DND-41 (cell line): ENCODE measurements around the gene MORN5.

Experiments
- ATAC-seq: fragments of 200-7000 bp; cut with Tn5 transposase; 3 replicates; pipeline ENCODE4 v1.9.1; 2021; ENCODE audit warnings: low read depth; ENCODE audit not compliant: insufficient read depth
- DNase-seq: peaks from one replicate; pipeline ENCODE4 v3.0.0-alpha.2; 2020
- H2AFZ ChIP-seq: 2 replicates; pipeline ENCODE4 v1.6.0; 2012; ENCODE audit warnings: low read depth, low read length
- H3K27ac ChIP-seq: 2 replicates; pipeline ENCODE4 v1.5.1; 2012; ENCODE audit warnings: low read length, inconsistent platforms
- H3K27me3 ChIP-seq: fragments of 200-600 bp; sonication (generic); 2 replicates; pipeline ENCODE4 v1.6.0; 2012; ENCODE audit warnings: low read length, mild to moderate bottlenecking, inconsistent platforms; ENCODE audit not compliant: insufficient read depth, poor library complexity
- H3K36me3 ChIP-seq: 2 replicates; pipeline ENCODE4 v1.5.1; 2012; ENCODE audit warnings: low read length, inconsistent platforms; ENCODE audit not compliant: insufficient read depth
- H3K4me1 ChIP-seq: 2 replicates; pipeline ENCODE4 v1.5.1; 2012; ENCODE audit warnings: mild to moderate bottlenecking, low read length; ENCODE audit not compliant: insufficient read depth
- H3K4me2 ChIP-seq: 2 replicates; pipeline ENCODE4 v1.6.0; 2012; ENCODE audit warnings: mild to moderate bottlenecking, moderate library complexity, low read length, inconsistent platforms; ENCODE audit not compliant: insufficient read depth
- H3K4me3 ChIP-seq, 2 experiments: fragments of 200-600 bp in 1 of 2; shearing (Covaris generic) in 1 of 2; 2 replicates each; pipeline ENCODE4 v1.5.1; 2012 to 2016; ENCODE audit warnings: inconsistent platforms in 2 of 2, low read length in 2 of 2, mild to moderate bottlenecking in 2 of 2, low read depth in 1 of 2, moderate library complexity in 1 of 2
- H3K79me2 ChIP-seq: 2 replicates; pipeline ENCODE4 v1.6.0; 2012; ENCODE audit warnings: low read length, inconsistent platforms; ENCODE audit not compliant: insufficient read depth
- H3K9ac ChIP-seq: 2 replicates; pipeline ENCODE4 v1.6.0; 2012; ENCODE audit warnings: low read depth, mild to moderate bottlenecking, inconsistent platforms, low read length, moderate library complexity
- H3K9me3 ChIP-seq: 2 replicates; pipeline ENCODE4 v1.5.1; 2012; ENCODE audit warnings: low read length, moderate library complexity, mild to moderate bottlenecking, inconsistent platforms; ENCODE audit not compliant: insufficient read depth, severe bottlenecking
- H4K20me1 ChIP-seq: 2 replicates; pipeline ENCODE4 v1.6.0; 2012; ENCODE audit warnings: low read length; ENCODE audit not compliant: insufficient read depth
- EZH2 ChIP-seq: IDR thresholded peaks from 3 replicates; pipeline ENCODE4 v1.6.1; 2012; ENCODE audit warnings: borderline replicate concordance, low read depth, mild to moderate bottlenecking, moderate library complexity, low read length, inconsistent platforms; ENCODE audit not compliant: severe bottlenecking
- TF ChIP-seq, protein P1 (sequence below): IDR thresholded peaks from 2 replicates; pipeline ENCODE4 v1.5.1; 2012; ENCODE audit warnings: borderline replicate concordance, low read length, moderate library complexity, mild to moderate bottlenecking; ENCODE audit not compliant: poor library complexity, severe bottlenecking; ENCODE audit errors: extremely low read depth

MORN5 gene

DNA sequence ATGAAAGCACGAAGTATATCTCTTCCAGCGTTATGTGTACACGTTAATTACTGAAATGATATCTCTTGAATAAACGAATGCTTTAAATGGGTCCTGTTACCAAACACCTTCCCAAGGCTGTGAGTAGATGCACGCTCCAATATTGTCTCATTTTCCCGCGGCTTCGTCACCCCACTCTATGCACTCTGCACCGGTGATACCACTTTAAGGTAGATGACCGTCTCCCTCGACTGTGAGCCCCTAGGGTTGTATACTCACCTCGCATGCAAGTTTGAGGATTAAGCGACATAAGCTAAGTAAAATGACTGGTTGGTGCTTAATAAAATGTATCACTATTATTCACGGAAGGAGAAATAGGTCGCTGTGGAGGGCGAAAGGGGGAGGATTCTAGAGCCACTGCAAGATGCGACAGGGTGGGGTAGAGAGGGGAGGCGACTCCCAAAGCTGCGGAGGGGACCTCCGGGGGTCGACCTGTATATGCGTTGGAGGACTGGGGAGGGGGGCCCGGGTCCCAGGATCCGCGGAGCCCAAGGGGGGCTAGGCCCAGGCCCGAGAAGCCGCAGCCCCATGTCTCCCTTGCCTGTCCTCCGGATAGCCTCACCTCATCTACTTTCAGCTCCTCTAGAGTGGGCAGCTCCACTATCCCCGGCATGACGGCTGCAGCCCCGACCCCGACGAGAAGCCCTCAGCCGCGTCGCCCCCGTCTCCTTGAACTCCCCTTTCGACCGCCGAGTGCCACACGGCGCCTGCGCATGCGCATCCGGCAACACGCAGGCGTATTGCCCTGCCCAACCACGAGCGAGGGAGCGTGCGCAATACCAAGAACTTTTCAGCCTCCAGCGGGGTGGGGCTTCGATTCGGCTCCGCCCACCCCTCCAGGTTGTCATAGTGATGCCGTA is at the start of gene MORN5, which contains the start of gene NDUFA8:
Gene MORN5, plus strand, starts transcription at position 883 of the 899 bp plus-strand sequence. CDS start 65 bp downstream, outside the sequence.
Gene NDUFA8, minus strand, starts transcription at position 754 of the 899 bp plus-strand sequence. Its CDS starts 102 bp downstream, at position 652.
- Histone ChIP-seq H3K4me1 (peaks cover 26% of the 10 kb centered on the region), H3K4me2 (peak within 1 kb of the TSS; percentile 83), H3K4me3 (peak within 1 kb of the TSS; percentile 51 to 79), H3K9me3 (peaks cover 5% of the 10 kb centered on the region), H3K79me2 (peaks cover 36% of the 10 kb centered on the region), H4K20me1 (no peaks in the 10 kb centered on the region; the same call in 1 of the 2 replicates), H3K9ac (peak within 1 kb of the TSS; percentile 83), H3K27me3 (no peaks in the 10 kb centered on the region), H3K36me3 (no peaks in the 10 kb centered on the region), H3K27ac (peak within 1 kb of the TSS; percentile 76), H2AFZ (peak within 1 kb of the TSS; percentile 88)
- TF ChIP-seq, protein P1, sequence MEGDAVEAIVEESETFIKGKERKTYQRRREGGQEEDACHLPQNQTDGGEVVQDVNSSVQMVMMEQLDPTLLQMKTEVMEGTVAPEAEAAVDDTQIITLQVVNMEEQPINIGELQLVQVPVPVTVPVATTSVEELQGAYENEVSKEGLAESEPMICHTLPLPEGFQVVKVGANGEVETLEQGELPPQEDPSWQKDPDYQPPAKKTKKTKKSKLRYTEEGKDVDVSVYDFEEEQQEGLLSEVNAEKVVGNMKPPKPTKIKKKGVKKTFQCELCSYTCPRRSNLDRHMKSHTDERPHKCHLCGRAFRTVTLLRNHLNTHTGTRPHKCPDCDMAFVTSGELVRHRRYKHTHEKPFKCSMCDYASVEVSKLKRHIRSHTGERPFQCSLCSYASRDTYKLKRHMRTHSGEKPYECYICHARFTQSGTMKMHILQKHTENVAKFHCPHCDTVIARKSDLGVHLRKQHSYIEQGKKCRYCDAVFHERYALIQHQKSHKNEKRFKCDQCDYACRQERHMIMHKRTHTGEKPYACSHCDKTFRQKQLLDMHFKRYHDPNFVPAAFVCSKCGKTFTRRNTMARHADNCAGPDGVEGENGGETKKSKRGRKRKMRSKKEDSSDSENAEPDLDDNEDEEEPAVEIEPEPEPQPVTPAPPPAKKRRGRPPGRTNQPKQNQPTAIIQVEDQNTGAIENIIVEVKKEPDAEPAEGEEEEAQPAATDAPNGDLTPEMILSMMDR = no peak
- no peak for TF ChIP-seq EZH2
- ATAC-seq (peak; percentile 93), DNase-seq (peak; percentile 93)

DNA sequence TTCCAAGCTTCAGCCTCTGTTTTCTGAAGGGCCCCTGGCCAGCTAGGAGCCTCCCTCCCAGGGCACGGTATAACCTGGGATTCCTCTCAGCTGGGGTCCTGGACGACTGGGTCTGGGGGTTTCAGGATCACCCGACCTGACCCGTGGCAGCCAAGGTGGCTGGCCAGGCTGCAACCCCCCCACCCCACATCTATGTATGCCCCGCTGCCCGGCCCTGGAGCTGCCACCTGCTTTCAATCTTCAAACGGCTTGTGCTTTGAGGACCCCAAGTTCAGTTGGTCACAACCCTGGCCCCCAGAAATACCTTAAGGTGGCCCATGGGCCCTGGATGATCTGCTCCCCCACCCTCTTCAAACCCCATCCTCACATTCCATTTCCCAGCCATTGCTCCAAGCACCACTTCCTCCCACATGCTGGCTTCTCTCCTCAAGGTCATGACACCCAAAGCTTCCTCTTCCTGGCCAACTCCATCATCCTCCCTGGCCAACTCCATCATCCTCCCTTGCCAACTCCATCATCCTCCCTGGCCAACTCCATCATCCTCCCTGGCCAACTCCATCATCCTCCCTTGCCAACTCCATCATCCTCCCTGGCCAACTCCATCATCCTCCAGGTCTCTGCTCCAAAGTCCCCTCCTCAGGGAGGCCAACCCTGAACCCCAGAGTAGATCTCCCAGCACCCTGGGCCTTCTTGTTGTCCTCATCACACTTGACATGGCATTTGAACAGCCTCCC is 49.4 kb upstream of the MORN5 start:
- ATAC-seq = no peak
- H3K36me3 ChIP-seq = no peaks in the 10 kb centered on the region

DNA sequence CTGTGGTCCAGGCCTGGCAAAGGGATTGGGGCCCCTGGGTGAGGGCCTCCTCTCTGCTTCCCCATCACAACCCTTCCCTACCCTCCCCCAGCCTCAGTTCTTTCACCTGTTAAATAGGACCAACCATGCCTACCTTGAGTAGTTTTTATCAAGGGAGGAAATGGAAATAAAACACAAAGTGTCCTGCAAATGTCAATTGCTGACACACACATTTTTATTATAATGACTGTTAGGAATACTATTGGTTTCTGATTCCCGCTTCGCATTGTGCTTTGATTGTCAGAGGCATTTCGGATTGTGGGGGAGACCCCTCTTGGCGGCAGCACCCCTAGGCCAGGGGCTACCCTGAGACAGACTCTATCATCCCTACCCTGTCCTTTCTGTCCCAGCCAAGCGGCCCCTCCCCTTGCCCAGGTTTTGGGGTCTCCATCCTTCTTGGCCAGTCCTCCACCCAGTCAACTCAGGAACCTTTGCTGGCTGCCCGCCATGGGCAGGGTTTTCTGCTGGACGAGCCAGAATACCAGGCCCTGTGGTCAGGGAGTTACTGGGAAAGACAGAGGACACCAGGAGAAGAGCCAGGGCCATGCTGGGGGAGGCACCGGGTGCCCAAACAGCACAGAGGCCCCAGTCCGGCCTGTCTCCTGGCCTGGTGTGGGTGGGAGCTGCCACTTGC is 48.2 kb upstream of the MORN5 start:
- no peak overlapping the region for H3K4me2 ChIP-seq
- no peaks in the 10 kb centered on the region for H3K9me3 ChIP-seq
- H3K27me3 ChIP-seq = no peaks in the 10 kb centered on the region
- TF ChIP-seq, protein P1 = no peak
- TF ChIP-seq EZH2 = no peak
- no peak overlapping the region for H3K27ac ChIP-seq
- H3K36me3 ChIP-seq = no peaks in the 10 kb centered on the region
- H3K4me1 ChIP-seq = no peaks in the 10 kb centered on the region
- DNase-seq = no peak
- no peak overlapping the region for H2AFZ ChIP-seq
- no peak overlapping the region for H3K4me3 ChIP-seq
- H3K9ac ChIP-seq = no peak overlapping the region
- H4K20me1 ChIP-seq = no peaks in the 10 kb centered on the region
- ATAC-seq = no peak
- H3K79me2 ChIP-seq = no peaks in the 10 kb centered on the region

More for the DNA sequence above, 49.4 kb upstream of the MORN5 start:
- no peak for DNase-seq
- H3K4me1 ChIP-seq = no peaks in the 10 kb centered on the region
- no peak overlapping the region for H3K4me2 ChIP-seq
- no peak overlapping the region for H2AFZ ChIP-seq
- H3K27me3 ChIP-seq = no peaks in the 10 kb centered on the region
- no peak overlapping the region for H3K4me3 ChIP-seq
- TF ChIP-seq, protein P1 = no peak
- TF ChIP-seq EZH2 = no peak
- H3K79me2 ChIP-seq = no peaks in the 10 kb centered on the region
- H3K9me3 ChIP-seq = no peaks in the 10 kb centered on the region
- no peak overlapping the region for H3K27ac ChIP-seq
- no peaks in the 10 kb centered on the region for H4K20me1 ChIP-seq
- no peak overlapping the region for H3K9ac ChIP-seq
